SK-N-SH (cell line): ENCODE data around the gene TCF7L2. TPM values are rescaled to one million over a fixed set of nuclear protein-coding genes. Genes with fewer than 3 reads are reported as not detected.

ENCODE experiments used
- CTCF ChIA-PET: fragments of 300-600, 350-600 bp; formaldehyde crosslinking; extraction: SDS; loops from one replicate; lab custom pipeline; 2021; lab: Yijun Ruan, JAX
- POLR2A ChIA-PET: fragments of 350-600 bp; sonication (Branson Sonifier 250); formaldehyde crosslinking; extraction: SDS; loops from one replicate; lab custom pipeline; 2020; ENCODE audit warnings: antibody characterized with exemption, inconsistent platforms; lab: Yijun Ruan, JAX
- DNase-seq: peaks from one replicate; pipeline ENCODE4 v3.0.0; 2012
- H2AFZ ChIP-seq: fragments of 200-600 bp; sonication (generic); 2 replicates; pipeline ENCODE4 v1.8.1; 2016; ENCODE audit warnings: antibody characterized with exemption, mild to moderate bottlenecking, low read depth
- H3F3A ChIP-seq: fragments of 200-600 bp; sonication (generic); replicated peaks from 2 replicates; pipeline ENCODE3; 2016; ENCODE audit warnings: antibody characterized with exemption, mild to moderate bottlenecking; ENCODE audit not compliant: insufficient read depth
- H3K27ac ChIP-seq, 2 experiments: fragments of 200-500 bp in 1 of 2; fragments of 200-600 bp in 1 of 2; sonication (Bioruptor generic) in 1 of 2; sonication (generic), shearing (Covaris generic) in 1 of 2; 2 replicates each; pipeline versions ENCODE4 v1.5.1 to v1.6.1; 2014 to 2016; ENCODE audit warnings: low read depth in 2 of 2, inconsistent platforms in 1 of 2, low read length in 1 of 2, mild to moderate bottlenecking in 1 of 2, mixed read lengths in 1 of 2
- H3K27me3 ChIP-seq: fragments of 200-600 bp; sonication (generic), shearing (Covaris generic); 2 replicates; pipeline ENCODE4 v1.6.1; 2016; ENCODE audit warnings: mixed run types; ENCODE audit not compliant: insufficient read depth
- H3K36me3 ChIP-seq, 2 experiments: fragments of 200-500 bp in 1 of 2; fragments of 200-600 bp in 1 of 2; sonication (Bioruptor generic) in 1 of 2; sonication (generic) in 1 of 2; replicated peaks in 1 of 2; 2 replicates each; pipeline versions ENCODE3 to v1.5.1; 2014 to 2016; ENCODE audit warnings: low read length in 1 of 2, mild to moderate bottlenecking in 1 of 2; ENCODE audit not compliant: insufficient read depth in 2 of 2, control insufficient read depth in 1 of 2
- H3K4me1 ChIP-seq, 2 experiments: fragments of 200-500 bp in 1 of 2; fragments of 200-600 bp in 1 of 2; sonication (Bioruptor generic) in 1 of 2; sonication (generic), shearing (Covaris generic) in 1 of 2; 2 replicates each; pipeline versions ENCODE4 v1.5.1 to v1.6.1; 2014 to 2016; ENCODE audit warnings: low read depth in 1 of 2, low read length in 1 of 2, mixed run types in 1 of 2; ENCODE audit not compliant: insufficient read depth in 2 of 2, control insufficient read depth in 1 of 2
- H3K4me2 ChIP-seq: fragments of 200-600 bp; sonication (generic), shearing (Covaris generic); 2 replicates; pipeline ENCODE4 v1.6.1; 2017; ENCODE audit warnings: mixed run types
- H3K4me3 ChIP-seq, 2 experiments: fragments of 200-500 bp in 1 of 2; fragments of 200-600 bp in 1 of 2; sonication (Bioruptor generic) in 1 of 2; sonication (generic), shearing (Covaris generic) in 1 of 2; 2 replicates each; pipeline versions ENCODE4 v1.5.1 to v1.8.1; 2014 to 2016; ENCODE audit warnings: low read depth in 2 of 2, inconsistent platforms in 1 of 2, low read length in 1 of 2, mild to moderate bottlenecking in 1 of 2, mixed read lengths in 1 of 2, moderate library complexity in 1 of 2
- H3K79me2 ChIP-seq: fragments of 200-600 bp; sonication (generic); 2 replicates; pipeline ENCODE4 v1.8.1; 2017; ENCODE audit warnings: mild to moderate bottlenecking; ENCODE audit not compliant: insufficient read depth
- H3K9ac ChIP-seq: fragments of 200-600 bp; sonication (generic); 2 replicates; pipeline ENCODE4 v1.6.1; 2017; ENCODE audit warnings: mixed run types
- H3K9me2 ChIP-seq: fragments of 200-600 bp; sonication (generic); 2 replicates; pipeline ENCODE4 v1.6.1; 2017; ENCODE audit warnings: mixed run types
- H3K9me3 ChIP-seq: fragments of 200-600 bp; sonication (generic); 2 replicates; pipeline ENCODE4 v1.6.1; 2017; ENCODE audit warnings: mixed run types, mild to moderate bottlenecking, moderate library complexity
- H4K20me1 ChIP-seq: fragments of 200-600 bp; sonication (generic); 2 replicates; pipeline ENCODE4 v1.6.1; 2017; ENCODE audit warnings: mild to moderate bottlenecking, mixed run types; ENCODE audit not compliant: insufficient read depth
- CHD2 ChIP-seq: fragments of 150-350 bp; IDR thresholded peaks from 2 replicates; pipeline ENCODE4 v1.6.1; 2018; ENCODE audit warnings: low read length; ENCODE audit not compliant: partially characterized antibody
- ELF1 ChIP-seq: IDR thresholded peaks from 2 replicates; pipeline ENCODE4 v1.4.0; 2012
- EP300 ChIP-seq, 2 experiments: IDR thresholded peaks; 2 replicates each; pipeline versions ENCODE4 v1.4.0 to v1.6.1; 2012; ENCODE audit warnings: borderline replicate concordance in 1 of 2, low read depth in 1 of 2, low read length in 1 of 2
- FOSL2 ChIP-seq: IDR thresholded peaks from 2 replicates; pipeline ENCODE4 v1.4.0; 2012; ENCODE audit warnings: low read depth, mild to moderate bottlenecking, moderate library complexity, borderline replicate concordance
- MXI1 ChIP-seq: IDR thresholded peaks from 2 replicates; pipeline ENCODE4 v1.6.1; 2012; ENCODE audit warnings: mild to moderate bottlenecking, low read depth, low read length, improper control_type of control experiment
- NRF1 ChIP-seq: IDR thresholded peaks from 2 replicates; pipeline ENCODE4 v1.6.1; 2012; ENCODE audit warnings: low read depth, mild to moderate bottlenecking, low read length
- RAD21 ChIP-seq: IDR thresholded peaks from 2 replicates; pipeline ENCODE4 v1.6.1; 2012; ENCODE audit warnings: mild to moderate bottlenecking, low read length
- RFX5 ChIP-seq: IDR thresholded peaks from 2 replicates; pipeline ENCODE4 v1.6.1; 2012; ENCODE audit warnings: mild to moderate bottlenecking, improper control_type of control experiment, low read length
- RXRA ChIP-seq: IDR thresholded peaks from 2 replicates; pipeline ENCODE4 v1.4.0; 2012; ENCODE audit warnings: low read depth, mild to moderate bottlenecking, borderline replicate concordance
- SMC3 ChIP-seq: IDR thresholded peaks from 2 replicates; pipeline ENCODE4 v1.6.1; 2012; ENCODE audit warnings: low read depth, low read length, improper control_type of control experiment
- TCF12 ChIP-seq: IDR thresholded peaks from 2 replicates; pipeline ENCODE4 v1.4.0; 2012
- TEAD4 ChIP-seq: IDR thresholded peaks from 2 replicates; pipeline ENCODE4 v1.4.0; 2012; ENCODE audit warnings: mild to moderate bottlenecking, borderline replicate concordance; ENCODE audit not compliant: insufficient read depth
- YY1 ChIP-seq: IDR thresholded peaks from 2 replicates; pipeline ENCODE4 v1.4.0; 2012; ENCODE audit warnings: low read depth, mild to moderate bottlenecking
- WGBS: methylation state at CpG from one replicate; pipeline ENCODE4 v1.1.6; 2017; ENCODE audit warnings: low lambda C conversion rate; 5-methylcytosine and 5-hydroxymethylcytosine counted together
- polyA plus RNA-seq, 3 experiments: library from polyadenylated mRNA; depleted of rRNA; stranded (reverse); fragments of >200 nt; gene quantifications; 2 replicates each; pipeline ENCODE4 v1.2.3, GENCODE V29; 2012
- TF ChIP-seq, protein P1 (sequence below): IDR thresholded peaks from 2 replicates; pipeline ENCODE4; 2012
- TF ChIP-seq, protein P2 (sequence below): fragments of 200-600 bp; sonication (generic); IDR thresholded peaks from 2 replicates; pipeline ENCODE4 v1.6.1; 2017; ENCODE audit warnings: antibody characterized with exemption, mild to moderate bottlenecking, moderate library complexity
- TF ChIP-seq, protein P3 (sequence below): IDR thresholded peaks from 2 replicates; pipeline ENCODE4 v1.4.0; 2012; ENCODE audit warnings: low read depth, borderline replicate concordance
- TF ChIP-seq, protein P4 (sequence below): fragments of 150-350 bp; IDR thresholded peaks from 2 replicates; pipeline ENCODE4 v1.6.1; 2016; ENCODE audit warnings: mild to moderate bottlenecking, low read depth, low read length
- TF ChIP-seq, protein P5 (sequence below): IDR thresholded peaks from 2 replicates; pipeline ENCODE4 v1.6.1; 2012; ENCODE audit warnings: mild to moderate bottlenecking, low read depth, low read length, moderate library complexity
- TF ChIP-seq, protein P6 (sequence below): IDR thresholded peaks from 2 replicates; pipeline ENCODE4 v1.4.0; 2012; ENCODE audit warnings: low read depth, borderline replicate concordance
- TF ChIP-seq, protein P7 (sequence below): IDR thresholded peaks from 2 replicates; pipeline ENCODE4 v1.4.0; 2012; ENCODE audit warnings: low read depth

Gene TCF7L2
- polyA plus RNA-seq, 1 of the 3 experiments (the other 2 are of a cell fraction) = 10.2 TPM

DNA sequence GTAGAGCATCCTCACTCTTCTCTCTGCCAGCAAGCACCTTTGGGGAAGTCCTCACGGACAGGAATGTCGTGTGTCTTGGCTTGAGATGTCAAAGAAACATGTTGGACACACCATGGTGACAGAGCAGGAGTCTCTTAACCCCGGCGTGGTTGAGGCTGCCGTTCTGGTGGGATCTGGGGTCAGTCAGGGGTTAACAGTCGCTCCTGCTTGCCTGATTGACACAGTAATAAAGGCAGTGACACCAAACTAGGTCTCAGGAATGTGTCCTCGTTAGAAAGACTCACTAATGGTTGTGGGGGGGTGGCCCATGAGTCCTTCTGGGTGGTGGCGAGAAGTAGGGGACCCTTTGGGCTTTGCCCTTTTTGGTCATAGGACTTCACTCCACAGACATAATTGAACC lies 69.0 kb downstream of the TCF7L2 start (continued):
- TF ChIP-seq EP300 (IDR thresholded peaks at IDR 0.05; ENCODE audit: borderline replicate concordance in 1 of 2, low read depth in 1 of 2, low read length in 1 of 2) (no peak), ELF1 (no peak), TCF12 (no peak), TEAD4 (no peak)

DNA sequence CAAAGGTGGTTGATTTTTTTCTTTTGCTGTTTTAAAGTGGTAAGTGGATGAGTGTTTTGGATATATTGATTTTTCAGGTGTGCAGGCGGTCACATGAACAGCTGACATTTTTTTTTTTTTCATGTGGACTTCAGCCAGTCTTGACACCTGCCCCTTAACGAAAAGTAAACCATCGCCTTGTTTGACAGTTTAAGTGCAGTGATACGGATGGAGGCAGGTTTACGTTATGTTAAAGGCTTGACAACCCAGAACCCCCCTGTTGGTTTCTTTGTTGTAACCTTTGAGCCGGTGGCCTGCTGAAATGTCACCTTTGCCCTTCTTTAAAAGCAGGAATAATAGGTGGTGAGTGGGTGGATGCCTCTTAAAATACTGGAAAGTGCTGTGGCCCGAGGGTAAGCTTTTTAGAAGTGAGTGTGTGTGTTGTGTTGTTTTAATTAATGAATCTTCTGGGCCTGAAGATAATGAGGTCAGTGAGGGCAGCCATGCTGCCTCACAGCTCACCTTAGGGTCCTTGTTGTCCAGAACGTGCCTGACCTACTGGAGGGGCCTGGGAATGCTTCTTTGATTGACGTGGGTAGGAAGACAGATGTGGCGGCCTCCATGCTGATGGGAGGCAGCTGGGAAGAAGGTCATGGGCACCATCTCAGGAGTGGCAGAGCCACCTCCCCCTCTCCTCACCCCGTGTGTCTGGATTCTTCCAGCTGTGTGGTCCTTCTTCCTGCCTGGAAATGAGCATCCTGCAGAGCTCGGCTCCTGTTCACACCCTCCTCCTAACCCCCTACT lies 69.8 kb downstream of the TCF7L2 start:
- H4K20me1 ChIP-seq = peaks cover 37% of the 10 kb centered on the region
- POLR2A ChIA-PET = no interaction called here
- no peak for TF ChIP-seq RAD21
- TF ChIP-seq, protein P1, sequence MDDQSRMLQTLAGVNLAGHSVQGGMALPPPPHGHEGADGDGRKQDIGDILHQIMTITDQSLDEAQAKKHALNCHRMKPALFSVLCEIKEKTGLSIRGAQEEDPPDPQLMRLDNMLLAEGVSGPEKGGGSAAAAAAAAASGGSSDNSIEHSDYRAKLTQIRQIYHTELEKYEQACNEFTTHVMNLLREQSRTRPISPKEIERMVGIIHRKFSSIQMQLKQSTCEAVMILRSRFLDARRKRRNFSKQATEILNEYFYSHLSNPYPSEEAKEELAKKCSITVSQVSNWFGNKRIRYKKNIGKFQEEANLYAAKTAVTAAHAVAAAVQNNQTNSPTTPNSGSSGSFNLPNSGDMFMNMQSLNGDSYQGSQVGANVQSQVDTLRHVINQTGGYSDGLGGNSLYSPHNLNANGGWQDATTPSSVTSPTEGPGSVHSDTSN = no peak
- TF ChIP-seq, protein P2, sequence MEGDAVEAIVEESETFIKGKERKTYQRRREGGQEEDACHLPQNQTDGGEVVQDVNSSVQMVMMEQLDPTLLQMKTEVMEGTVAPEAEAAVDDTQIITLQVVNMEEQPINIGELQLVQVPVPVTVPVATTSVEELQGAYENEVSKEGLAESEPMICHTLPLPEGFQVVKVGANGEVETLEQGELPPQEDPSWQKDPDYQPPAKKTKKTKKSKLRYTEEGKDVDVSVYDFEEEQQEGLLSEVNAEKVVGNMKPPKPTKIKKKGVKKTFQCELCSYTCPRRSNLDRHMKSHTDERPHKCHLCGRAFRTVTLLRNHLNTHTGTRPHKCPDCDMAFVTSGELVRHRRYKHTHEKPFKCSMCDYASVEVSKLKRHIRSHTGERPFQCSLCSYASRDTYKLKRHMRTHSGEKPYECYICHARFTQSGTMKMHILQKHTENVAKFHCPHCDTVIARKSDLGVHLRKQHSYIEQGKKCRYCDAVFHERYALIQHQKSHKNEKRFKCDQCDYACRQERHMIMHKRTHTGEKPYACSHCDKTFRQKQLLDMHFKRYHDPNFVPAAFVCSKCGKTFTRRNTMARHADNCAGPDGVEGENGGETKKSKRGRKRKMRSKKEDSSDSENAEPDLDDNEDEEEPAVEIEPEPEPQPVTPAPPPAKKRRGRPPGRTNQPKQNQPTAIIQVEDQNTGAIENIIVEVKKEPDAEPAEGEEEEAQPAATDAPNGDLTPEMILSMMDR = no peak
- TF ChIP-seq CHD2 = no peak
- TF ChIP-seq, protein P3, sequence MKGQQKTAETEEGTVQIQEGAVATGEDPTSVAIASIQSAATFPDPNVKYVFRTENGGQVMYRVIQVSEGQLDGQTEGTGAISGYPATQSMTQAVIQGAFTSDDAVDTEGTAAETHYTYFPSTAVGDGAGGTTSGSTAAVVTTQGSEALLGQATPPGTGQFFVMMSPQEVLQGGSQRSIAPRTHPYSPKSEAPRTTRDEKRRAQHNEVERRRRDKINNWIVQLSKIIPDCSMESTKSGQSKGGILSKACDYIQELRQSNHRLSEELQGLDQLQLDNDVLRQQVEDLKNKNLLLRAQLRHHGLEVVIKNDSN = no peak
- TF ChIP-seq FOSL2 = no peak
- TF ChIP-seq, protein P4, sequence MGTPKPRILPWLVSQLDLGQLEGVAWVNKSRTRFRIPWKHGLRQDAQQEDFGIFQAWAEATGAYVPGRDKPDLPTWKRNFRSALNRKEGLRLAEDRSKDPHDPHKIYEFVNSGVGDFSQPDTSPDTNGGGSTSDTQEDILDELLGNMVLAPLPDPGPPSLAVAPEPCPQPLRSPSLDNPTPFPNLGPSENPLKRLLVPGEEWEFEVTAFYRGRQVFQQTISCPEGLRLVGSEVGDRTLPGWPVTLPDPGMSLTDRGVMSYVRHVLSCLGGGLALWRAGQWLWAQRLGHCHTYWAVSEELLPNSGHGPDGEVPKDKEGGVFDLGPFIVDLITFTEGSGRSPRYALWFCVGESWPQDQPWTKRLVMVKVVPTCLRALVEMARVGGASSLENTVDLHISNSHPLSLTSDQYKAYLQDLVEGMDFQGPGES = no peak
- no peak for TF ChIP-seq RXRA
- TF ChIP-seq, protein P5, sequence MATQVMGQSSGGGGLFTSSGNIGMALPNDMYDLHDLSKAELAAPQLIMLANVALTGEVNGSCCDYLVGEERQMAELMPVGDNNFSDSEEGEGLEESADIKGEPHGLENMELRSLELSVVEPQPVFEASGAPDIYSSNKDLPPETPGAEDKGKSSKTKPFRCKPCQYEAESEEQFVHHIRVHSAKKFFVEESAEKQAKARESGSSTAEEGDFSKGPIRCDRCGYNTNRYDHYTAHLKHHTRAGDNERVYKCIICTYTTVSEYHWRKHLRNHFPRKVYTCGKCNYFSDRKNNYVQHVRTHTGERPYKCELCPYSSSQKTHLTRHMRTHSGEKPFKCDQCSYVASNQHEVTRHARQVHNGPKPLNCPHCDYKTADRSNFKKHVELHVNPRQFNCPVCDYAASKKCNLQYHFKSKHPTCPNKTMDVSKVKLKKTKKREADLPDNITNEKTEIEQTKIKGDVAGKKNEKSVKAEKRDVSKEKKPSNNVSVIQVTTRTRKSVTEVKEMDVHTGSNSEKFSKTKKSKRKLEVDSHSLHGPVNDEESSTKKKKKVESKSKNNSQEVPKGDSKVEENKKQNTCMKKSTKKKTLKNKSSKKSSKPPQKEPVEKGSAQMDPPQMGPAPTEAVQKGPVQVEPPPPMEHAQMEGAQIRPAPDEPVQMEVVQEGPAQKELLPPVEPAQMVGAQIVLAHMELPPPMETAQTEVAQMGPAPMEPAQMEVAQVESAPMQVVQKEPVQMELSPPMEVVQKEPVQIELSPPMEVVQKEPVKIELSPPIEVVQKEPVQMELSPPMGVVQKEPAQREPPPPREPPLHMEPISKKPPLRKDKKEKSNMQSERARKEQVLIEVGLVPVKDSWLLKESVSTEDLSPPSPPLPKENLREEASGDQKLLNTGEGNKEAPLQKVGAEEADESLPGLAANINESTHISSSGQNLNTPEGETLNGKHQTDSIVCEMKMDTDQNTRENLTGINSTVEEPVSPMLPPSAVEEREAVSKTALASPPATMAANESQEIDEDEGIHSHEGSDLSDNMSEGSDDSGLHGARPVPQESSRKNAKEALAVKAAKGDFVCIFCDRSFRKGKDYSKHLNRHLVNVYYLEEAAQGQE = no peak
- no peak for TF ChIP-seq EP300 (IDR thresholded peaks at IDR 0.05; ENCODE audit: borderline replicate concordance in 1 of 2, low read depth in 1 of 2, low read length in 1 of 2)
- TF ChIP-seq NRF1 = no peak
- TF ChIP-seq, protein P6, sequence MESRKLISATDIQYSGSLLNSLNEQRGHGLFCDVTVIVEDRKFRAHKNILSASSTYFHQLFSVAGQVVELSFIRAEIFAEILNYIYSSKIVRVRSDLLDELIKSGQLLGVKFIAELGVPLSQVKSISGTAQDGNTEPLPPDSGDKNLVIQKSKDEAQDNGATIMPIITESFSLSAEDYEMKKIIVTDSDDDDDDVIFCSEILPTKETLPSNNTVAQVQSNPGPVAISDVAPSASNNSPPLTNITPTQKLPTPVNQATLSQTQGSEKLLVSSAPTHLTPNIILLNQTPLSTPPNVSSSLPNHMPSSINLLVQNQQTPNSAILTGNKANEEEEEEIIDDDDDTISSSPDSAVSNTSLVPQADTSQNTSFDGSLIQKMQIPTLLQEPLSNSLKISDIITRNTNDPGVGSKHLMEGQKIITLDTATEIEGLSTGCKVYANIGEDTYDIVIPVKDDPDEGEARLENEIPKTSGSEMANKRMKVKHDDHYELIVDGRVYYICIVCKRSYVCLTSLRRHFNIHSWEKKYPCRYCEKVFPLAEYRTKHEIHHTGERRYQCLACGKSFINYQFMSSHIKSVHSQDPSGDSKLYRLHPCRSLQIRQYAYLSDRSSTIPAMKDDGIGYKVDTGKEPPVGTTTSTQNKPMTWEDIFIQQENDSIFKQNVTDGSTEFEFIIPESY = no peak
- TF ChIP-seq MXI1 = no peak
- TF ChIP-seq SMC3 = no peak
- TF ChIP-seq RFX5 = no peak
- no peak for TF ChIP-seq YY1
- TF ChIP-seq, protein P7, sequence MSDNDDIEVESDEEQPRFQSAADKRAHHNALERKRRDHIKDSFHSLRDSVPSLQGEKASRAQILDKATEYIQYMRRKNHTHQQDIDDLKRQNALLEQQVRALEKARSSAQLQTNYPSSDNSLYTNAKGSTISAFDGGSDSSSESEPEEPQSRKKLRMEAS = no peak

More for the DNA sequence above, 69.8 kb downstream of the TCF7L2 start:
- Histone ChIP-seq H3K79me2 (peaks cover 44% of the 10 kb centered on the region), H3K9ac (no peak overlapping the region), H3K4me3 (no peak overlapping the region), H3K27me3 (no peaks in the 10 kb centered on the region), H3F3A (no peaks in the 10 kb centered on the region), H3K9me3 (no peaks in the 10 kb centered on the region), H3K4me1 (peaks cover 0 to 8% of the 10 kb centered on the region in 2 experiments; a peak in 1 of 4 replicates), H3K4me2 (no peak overlapping the region), H3K36me3 (no peaks in the 10 kb centered on the region), H3K27ac (no peak overlapping the region), H2AFZ (no peak overlapping the region), H3K9me2 (no peaks in the 10 kb centered on the region)
- WGBS = 79% methylated on average over 10 of the region's 12 CpGs
- DNase-seq = no peak
- CTCF ChIA-PET = interaction anchor here (0.6 to 1.0 kb wide), 2 partner anchors 10 to 34 kb away, joined by 3 read pairs; no protein-coding TSS in a partner anchor
